Activated CD4-positive, alpha-beta T cell treated with anti-CD3 and anti-CD28 coated beads for 1 hour (primary cell): ENCODE data around the gene ZNRF4.
"Not testable (repeated sequence)": the region's sequence is repeated elsewhere in the genome, so short reads cannot be mapped to it uniquely, and the experiment has no call there.

Source experiments
- DNase-seq: peaks from one replicate; pipeline ENCODE4 v3.0.0-alpha.2; 2020

Gene ZNRF4

GRCh38 chr19:5455367-5456129 lies at the start of gene ZNRF4:
TSS of gene ZNRF4 (plus strand) at chr19:5455417. CDS start at chr19:5455492, 75 bp downstream.
- no peak for DNase-seq

- not testable (repeated sequence) for DNase-seq
These were observed 49.0 kb upstream of the ZNRF4 start for GRCh38 chr19:5406198-5406597.

DNA sequence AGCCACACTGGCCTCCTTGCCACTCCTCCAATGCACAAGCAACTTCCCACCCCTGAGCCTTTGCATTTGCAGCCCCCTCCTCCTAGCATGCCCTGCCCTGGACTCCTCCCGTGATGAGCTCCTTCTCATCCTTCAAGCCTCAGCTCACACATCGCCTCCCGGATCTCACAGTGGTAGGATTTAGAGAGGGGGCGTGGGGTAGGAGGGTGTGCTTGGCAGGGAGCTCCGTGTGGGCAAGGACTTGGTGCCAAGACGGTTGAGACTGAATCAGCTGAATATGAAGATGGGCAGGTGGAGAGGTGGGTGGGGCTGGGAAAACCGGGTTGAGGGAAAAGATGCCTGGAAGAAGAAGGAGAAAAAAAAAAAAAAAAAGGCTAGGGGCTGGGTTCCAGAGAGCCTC lies 48.4 kb upstream of the ZNRF4 start:
- no peak for DNase-seq

GRCh38 chr19:5407356-5407755 lies 47.9 kb upstream of the ZNRF4 start:
- DNase-seq, result no peak

- no peak for DNase-seq
These were observed 37.5 kb upstream of the ZNRF4 start for GRCh38 chr19:5417495-5418436.

GRCh38 chr19:5418677-5419076 lies 36.5 kb upstream of the ZNRF4 start:
- DNase-seq, result no peak

DNA sequence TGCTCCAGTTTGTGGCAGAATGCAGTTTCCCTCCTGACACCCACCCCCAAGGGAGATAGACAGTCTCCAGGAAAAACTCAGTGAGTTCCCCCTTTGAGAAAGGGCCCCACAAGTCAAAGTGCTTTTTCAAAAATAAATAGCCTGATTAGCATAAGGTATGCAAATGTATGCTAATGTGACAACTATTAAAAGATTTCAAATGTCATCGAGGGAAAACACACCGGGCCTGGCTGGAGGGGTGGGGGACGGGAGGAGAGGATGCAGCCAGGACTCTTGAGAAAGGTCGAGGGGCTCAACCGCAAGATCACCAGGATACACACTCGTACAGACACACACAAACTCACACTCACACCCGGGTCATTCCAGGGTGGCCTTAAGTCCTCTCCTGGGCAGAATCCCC lies 34.3 kb upstream of the ZNRF4 start:
- no peak for DNase-seq

GRCh38 chr19:5423567-5424125 lies 31.6 kb upstream of the ZNRF4 start:
- no peak for DNase-seq

DNA sequence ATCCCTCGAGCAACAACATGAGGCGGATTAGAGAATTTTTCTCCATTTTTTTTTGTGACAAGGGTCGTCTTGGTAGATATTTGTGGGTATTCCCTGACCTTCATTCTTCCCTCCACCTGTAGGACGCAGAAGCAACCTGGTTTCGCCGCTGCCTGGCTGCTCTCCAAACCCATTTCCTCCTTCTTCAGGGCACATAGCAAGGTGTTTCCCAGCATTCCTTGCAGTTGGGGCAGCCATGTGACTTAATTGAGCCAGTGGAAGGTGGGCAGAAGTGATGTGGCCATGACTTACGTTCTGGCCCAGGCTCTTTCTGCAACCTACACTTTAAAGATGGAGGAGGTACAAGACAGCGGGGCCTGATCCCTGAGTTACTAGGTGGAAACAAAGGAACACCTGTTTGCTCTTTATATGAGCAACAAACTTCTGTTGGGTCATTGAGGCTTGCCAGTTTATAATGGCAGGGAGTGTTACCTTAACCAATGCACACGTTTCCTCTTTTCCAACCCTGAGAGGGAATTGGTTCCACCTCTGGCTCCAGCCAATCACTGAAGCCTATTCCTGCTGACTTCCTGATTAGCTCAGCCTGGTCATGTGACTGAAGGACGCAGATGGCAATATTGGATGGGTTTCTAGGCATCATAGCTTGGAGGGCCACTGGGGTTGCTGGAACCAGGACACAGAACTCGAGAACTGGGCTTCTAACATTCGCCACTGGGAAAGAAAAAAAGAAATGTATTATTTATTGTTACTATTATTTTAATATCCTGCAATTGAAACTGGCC lies 30.8 kb upstream of the ZNRF4 start:
- no peak for DNase-seq

DNA sequence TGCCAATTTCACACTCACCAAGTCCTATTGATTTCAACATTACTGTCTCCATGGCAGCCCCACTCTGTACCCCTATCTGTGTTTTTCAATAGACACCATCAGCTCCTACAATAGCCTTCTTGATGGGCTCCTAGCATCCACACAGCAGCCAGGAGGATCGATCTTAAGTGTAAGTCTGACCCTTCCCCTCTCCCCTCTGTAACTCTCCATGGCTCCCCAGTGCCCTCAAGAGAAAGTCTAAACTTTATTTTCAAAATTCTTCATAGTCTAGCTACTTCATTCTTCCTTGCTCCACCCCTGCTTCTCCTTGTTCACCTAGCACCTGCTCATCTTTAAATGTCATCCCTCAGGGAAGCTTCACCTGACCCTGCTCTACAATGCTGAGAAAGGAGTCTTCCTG lies 30.0 kb upstream of the ZNRF4 start:
- no peak for DNase-seq

DNA sequence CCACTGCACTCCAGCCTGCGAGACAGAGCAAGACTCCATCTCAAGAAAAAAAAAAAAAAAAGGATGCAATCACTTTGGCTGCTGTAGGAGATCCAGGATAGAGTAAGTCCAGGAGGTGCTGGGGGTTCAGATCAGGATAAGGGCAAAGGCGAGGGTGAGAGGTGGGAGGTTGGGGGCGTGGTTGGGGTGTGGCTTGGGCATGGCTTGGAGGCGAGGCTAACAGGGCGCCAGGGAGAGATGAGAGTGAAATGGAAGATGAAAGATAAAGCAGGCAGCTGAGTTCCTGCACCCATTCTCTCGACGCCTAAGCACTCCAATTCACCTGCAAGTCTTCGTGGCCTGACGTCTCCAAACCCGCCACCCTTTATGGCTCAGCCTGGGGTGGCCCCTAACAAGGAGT lies 25.0 kb upstream of the ZNRF4 start:
- DNase-seq, result no peak

GRCh38 chr19:5432687-5433086 lies 22.5 kb upstream of the ZNRF4 start:
- no peak for DNase-seq

DNA sequence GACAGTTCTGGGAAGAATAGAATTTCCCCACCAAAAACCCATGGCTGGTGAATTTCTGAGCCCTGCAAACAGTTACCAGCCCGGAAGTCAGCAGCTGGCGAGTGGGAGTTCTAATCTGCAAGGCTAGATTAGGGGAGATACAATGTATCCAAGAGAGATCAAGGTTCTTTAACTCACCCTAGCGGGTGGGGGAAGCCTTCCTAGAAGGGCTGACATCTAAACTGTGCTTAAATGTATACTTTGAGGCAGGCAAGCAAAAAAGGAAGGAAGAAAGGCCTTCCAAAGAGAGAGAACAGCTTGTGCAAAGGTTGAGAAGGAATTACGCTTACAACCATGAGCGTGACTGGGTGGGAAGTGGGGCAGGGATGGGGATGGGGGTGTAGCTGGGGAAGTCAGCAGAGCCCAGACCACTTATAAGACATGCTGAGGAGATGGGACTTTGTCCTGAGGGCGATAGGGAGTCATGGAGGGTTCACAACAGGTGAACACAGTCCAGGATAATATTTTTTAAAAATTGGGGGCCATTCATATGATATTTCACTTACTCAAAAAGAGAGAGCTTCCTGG lies 20.8 kb upstream of the ZNRF4 start:
- DNase-seq, result no peak

GRCh38 chr19:5434970-5435641 lies 20.1 kb upstream of the ZNRF4 start:
- no peak for DNase-seq

DNA sequence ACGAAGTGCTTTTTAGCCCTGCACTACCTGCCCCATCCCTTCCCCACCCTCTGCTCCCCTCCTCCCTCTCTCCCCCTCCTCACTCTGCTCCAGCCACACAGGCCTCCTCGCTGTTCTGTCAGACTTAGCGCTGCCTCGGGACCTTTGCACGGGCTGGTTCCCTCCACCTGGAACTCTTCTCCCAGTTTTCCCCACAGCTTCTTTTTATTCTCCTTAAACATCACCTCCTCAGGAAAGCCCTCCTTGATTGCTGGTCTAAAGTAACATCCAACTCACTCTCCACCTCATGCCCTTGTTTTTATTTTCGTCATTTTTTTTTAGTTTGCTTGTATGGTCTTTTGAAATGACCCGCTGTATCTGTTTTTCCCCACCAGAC lies 19.6 kb upstream of the ZNRF4 start:
- DNase-seq, result no peak

GRCh38 chr19:5436106-5436947 lies 18.9 kb upstream of the ZNRF4 start:
- no peak for DNase-seq

DNA sequence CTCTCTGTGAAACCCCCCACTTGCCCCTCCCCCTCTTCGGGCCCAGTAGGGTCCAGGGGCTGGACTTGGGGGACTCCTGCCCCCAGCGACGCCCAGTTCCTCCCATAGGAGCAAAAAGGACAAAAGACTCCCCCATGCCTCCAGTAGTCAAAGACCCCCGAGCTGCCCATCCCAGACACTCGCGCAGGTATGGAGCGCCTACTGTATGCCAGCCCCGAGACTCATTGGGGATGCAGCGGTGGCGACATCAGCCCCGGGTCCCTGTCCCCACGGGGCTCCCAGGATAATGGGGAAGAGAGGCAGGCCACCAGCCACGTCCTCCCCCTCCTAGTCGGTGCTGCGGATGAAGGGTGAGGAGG lies 18.3 kb upstream of the ZNRF4 start:
- DNase-seq, result no peak

DNA sequence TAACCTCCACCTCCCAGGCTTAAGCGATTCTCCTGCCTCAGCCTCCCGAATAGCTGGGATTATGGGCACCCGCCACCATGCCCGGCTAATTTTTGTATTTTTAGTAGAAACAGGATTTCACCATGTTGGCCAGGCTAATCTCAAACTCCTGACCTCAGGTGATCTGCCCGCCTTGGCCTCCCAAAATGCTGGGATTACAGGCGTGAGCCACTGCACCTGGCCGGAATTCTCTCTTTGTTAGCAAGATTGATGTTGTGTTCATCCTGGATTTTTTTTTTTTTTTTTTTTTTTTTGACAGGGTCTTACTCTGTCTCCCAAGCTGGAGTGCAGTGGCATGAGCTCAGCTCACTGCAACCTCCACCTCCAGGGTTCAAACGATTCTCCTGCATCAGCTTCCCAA lies 16.5 kb upstream of the ZNRF4 start:
- DNase-seq, result not testable (repeated sequence)

GRCh38 chr19:5439452-5439851 lies 15.8 kb upstream of the ZNRF4 start:
- no peak for DNase-seq

GRCh38 chr19:5440299-5440698 lies 14.9 kb upstream of the ZNRF4 start:
- no peak for DNase-seq

GRCh38 chr19:5443723-5444122 lies 11.5 kb upstream of the ZNRF4 start:
- DNase-seq, result no peak
